Measurements from ENCODE around the gene CCDC182. TPM values are rescaled to one million over a fixed set of nuclear protein-coding genes. Genes with fewer than 3 reads are reported as not detected.

CCDC182 gene
- total RNA-seq, 1 experiment from 2014 or later: not detected

DNA sequence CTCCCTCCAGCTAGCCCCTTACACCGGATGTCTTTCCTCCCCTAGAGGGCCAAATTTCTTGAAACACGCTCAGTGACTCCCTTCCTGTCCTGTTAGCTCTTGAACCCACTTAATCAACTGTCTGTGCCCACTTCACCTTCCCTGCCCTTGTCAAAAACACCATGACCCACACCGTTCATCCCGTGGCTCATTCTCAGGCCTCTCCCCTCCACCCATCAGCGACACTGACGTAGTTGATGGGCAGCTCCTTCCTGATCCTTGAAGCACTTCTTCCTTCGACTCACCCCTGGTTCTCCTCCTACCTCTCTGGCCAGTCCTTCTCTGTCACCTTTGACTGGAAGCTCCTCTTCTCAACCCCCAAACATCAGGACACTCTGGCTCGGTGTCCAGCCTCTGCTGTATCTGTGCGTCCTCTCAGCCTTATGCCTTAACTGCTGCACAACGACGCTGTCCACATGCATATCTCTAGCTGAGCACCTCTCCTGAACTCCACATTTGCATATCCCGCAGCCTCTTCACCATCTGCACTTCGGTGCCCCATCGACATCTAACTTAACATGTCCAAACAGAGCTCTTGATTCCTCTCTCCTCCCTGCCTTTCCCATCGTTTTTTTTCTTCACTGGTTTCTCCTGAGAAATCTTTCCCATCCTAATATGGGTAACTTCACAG, 39.3 kb upstream of the CCDC182 start:
- CTCF ChIA-PET: no interaction called here
- Mint-ChIP-seq H3K4me3 (ENCODE audit: low read depth, unreplicated experiment) (no peak overlapping the region), H3K36me3 (ENCODE audit: insufficient read depth, unreplicated experiment) (no peaks in the 10 kb centered on the region), H3K27ac (ENCODE audit: unreplicated experiment) (no peak overlapping the region), H3K9me3 (ENCODE audit: low read depth, unreplicated experiment) (no peaks in the 10 kb centered on the region), H3K27me3 (ENCODE audit: unreplicated experiment) (peaks cover 32% of the 10 kb centered on the region), H3K4me1 (ENCODE audit: low read depth, unreplicated experiment) (no peaks in the 10 kb centered on the region)
- intact Hi-C loops (cut with micrococcal nuclease; ENCODE audit: unreplicated experiment): no loop called here
- TF ChIP-seq, protein P1, sequence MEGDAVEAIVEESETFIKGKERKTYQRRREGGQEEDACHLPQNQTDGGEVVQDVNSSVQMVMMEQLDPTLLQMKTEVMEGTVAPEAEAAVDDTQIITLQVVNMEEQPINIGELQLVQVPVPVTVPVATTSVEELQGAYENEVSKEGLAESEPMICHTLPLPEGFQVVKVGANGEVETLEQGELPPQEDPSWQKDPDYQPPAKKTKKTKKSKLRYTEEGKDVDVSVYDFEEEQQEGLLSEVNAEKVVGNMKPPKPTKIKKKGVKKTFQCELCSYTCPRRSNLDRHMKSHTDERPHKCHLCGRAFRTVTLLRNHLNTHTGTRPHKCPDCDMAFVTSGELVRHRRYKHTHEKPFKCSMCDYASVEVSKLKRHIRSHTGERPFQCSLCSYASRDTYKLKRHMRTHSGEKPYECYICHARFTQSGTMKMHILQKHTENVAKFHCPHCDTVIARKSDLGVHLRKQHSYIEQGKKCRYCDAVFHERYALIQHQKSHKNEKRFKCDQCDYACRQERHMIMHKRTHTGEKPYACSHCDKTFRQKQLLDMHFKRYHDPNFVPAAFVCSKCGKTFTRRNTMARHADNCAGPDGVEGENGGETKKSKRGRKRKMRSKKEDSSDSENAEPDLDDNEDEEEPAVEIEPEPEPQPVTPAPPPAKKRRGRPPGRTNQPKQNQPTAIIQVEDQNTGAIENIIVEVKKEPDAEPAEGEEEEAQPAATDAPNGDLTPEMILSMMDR (IDR thresholded peaks at IDR 0.05; ENCODE audit: unreplicated experiment): no peak
- DNase-seq: no peak
- no TSS peak for BruUV-seq (replicated peaks)

DNA sequence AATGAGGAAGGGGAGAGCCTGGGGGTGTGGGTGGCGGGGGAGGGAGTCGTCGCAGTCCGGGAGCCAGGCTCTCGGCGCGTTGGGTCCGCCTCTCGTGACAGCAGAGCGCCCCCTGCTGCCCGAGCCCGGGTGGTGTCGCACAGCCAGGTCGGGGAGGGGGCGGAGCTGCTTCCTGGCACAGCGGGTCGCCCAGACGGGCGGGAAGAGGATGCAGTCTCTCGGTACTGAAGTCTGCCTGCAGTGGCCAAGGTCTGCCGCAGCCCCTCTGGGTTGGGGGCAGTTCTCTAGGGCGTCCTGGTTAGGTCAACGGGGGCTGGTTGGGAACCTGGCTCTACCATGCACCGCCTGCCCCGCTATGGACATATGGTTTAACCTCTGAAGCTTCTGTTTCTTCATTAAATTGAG, 38.2 kb upstream of the CCDC182 start:
- H3K27ac Mint-ChIP-seq (ENCODE audit: unreplicated experiment): no peak overlapping the region
- no peaks in the 10 kb centered on the region for H3K36me3 Mint-ChIP-seq (ENCODE audit: insufficient read depth, unreplicated experiment)
- no peaks in the 10 kb centered on the region for H3K9me3 Mint-ChIP-seq (ENCODE audit: low read depth, unreplicated experiment)
- intact Hi-C loops (cut with micrococcal nuclease; ENCODE audit: unreplicated experiment): no loop called here
- TF ChIP-seq, protein P1 (IDR thresholded peaks at IDR 0.05; ENCODE audit: unreplicated experiment): peak; percentile 68
- peaks cover 30% of the 10 kb centered on the region for H3K27me3 Mint-ChIP-seq (ENCODE audit: unreplicated experiment)
- no TSS peak for BruUV-seq (replicated peaks)
- CTCF ChIA-PET: interaction anchor here (0.7 to 0.8 kb wide), 2 partner anchors 28 to 389 kb away, joined by 5 read pairs; no protein-coding TSS in a partner anchor
- DNase-seq: peak; percentile 79
- no peak overlapping the region for H3K4me3 Mint-ChIP-seq (ENCODE audit: low read depth, unreplicated experiment)
- H3K4me1 Mint-ChIP-seq (ENCODE audit: low read depth, unreplicated experiment): no peaks in the 10 kb centered on the region

DNA sequence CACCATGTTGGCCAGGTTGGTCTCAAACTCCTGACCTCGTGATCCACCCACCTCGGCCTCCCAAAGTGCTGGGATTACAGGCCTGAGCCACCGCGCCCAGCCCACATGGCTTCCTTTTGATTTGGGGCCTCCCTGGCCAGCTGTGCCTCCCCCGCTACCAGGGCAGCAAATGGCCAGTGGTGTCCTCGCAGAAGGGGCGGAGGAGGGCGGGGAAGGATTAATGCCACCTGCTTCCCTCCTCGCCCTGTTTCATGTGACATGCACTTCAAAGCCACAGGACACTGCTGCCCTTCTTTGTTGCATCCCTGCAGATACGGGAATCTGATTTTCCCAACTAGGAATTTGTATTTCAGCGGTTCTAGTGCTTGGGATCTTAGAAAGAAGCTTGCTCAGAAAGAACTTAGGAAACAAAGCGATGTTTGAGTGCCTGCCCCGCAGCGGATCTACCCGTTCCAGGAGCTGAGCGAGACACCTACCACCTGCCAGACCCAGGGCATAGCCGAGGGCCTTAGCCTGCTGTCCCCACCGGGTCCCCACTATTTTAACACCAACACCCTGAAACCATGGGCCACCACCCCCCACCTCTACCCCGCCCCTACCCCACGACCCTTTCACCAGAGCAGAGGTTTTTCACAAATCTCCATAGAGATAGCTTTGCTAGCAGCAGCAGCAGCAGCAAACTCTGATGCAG, 37.7 kb upstream of the CCDC182 start:
- no peak overlapping the region for H3K27ac Mint-ChIP-seq (ENCODE audit: unreplicated experiment)
- no TSS peak for BruUV-seq (replicated peaks)
- peaks cover 30% of the 10 kb centered on the region for H3K27me3 Mint-ChIP-seq (ENCODE audit: unreplicated experiment)
- CTCF ChIA-PET: interaction anchor here (0.7 to 0.8 kb wide), 2 partner anchors 27 to 390 kb away, joined by 5 read pairs; no protein-coding TSS in a partner anchor
- no peaks in the 10 kb centered on the region for H3K9me3 Mint-ChIP-seq (ENCODE audit: low read depth, unreplicated experiment)
- TF ChIP-seq, protein P1 (IDR thresholded peaks at IDR 0.05; ENCODE audit: unreplicated experiment): no peak
- no peaks in the 10 kb centered on the region for H3K36me3 Mint-ChIP-seq (ENCODE audit: insufficient read depth, unreplicated experiment)
- intact Hi-C loops (cut with micrococcal nuclease; ENCODE audit: unreplicated experiment): no loop called here
- no peak for DNase-seq
- H3K4me1 Mint-ChIP-seq (ENCODE audit: low read depth, unreplicated experiment): no peaks in the 10 kb centered on the region
- no peak overlapping the region for H3K4me3 Mint-ChIP-seq (ENCODE audit: low read depth, unreplicated experiment)

DNA sequence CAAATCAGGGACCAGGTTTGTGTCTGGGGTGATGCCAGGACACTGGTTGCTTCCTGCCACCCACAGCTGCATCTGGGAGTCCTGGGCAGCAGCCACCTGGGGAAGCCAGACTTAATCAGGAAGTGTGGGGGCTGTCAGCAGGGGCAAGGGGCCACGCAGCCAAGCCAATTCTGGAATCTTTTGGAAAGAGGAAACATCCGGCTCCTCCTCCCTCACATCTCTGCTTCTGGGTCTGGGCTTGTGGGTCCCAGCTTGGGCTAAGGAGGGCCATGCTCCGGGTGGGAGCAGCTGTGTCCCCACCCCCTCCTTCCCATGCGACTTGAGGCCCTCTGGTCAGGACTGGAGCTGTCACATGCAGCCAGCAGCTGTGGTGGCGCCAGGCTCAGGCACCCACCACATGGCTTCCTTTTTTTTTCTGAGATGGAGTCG, 37.0 kb upstream of the CCDC182 start:
- TF ChIP-seq, protein P1 (IDR thresholded peaks at IDR 0.05; ENCODE audit: unreplicated experiment): no peak
- Mint-ChIP-seq H3K27ac (ENCODE audit: unreplicated experiment) (no peak overlapping the region), H3K36me3 (ENCODE audit: insufficient read depth, unreplicated experiment) (no peaks in the 10 kb centered on the region), H3K4me1 (ENCODE audit: low read depth, unreplicated experiment) (no peaks in the 10 kb centered on the region), H3K27me3 (ENCODE audit: unreplicated experiment) (peaks cover 30% of the 10 kb centered on the region), H3K9me3 (ENCODE audit: low read depth, unreplicated experiment) (no peaks in the 10 kb centered on the region), H3K4me3 (ENCODE audit: low read depth, unreplicated experiment) (no peak overlapping the region)
- no TSS peak for BruUV-seq (replicated peaks)
- no peak for DNase-seq
- intact Hi-C loops (cut with micrococcal nuclease; ENCODE audit: unreplicated experiment): no loop called here
- CTCF ChIA-PET: interaction anchor here (0.8 kb wide), 1 partner anchor 301 kb away, joined by 4 read pairs; the partner anchor contains the start of gene DYNLL2
